Measurements from ENCODE around the gene MIPOL1.
"Not testable (repeated sequence)": the region's sequence is repeated elsewhere in the genome, so short reads cannot be mapped to it uniquely, and the experiment has no call there.

Gene MIPOL1

DNA sequence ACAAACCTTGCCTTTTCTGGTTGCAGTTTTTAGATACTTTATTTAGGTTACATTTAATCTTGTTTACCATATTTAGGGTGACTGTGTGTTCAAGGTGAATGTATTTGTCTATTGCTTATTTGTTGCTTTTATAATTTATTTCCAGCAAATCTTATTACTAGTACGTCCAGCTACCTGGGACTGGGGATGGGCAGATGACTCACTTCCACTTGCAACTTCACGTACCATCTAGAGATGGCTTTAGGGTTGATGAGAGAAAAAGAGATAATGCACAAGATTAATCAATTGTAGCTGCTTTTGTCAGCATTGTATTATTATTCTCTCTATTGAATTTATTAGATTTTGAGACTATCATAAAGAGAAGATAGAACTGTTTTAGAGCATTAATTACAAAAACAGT is 5.1 kb downstream of the MIPOL1 start:
- no peak overlapping the region for H3K27ac Mint-ChIP-seq
- ATAC-seq = no peak

DNA sequence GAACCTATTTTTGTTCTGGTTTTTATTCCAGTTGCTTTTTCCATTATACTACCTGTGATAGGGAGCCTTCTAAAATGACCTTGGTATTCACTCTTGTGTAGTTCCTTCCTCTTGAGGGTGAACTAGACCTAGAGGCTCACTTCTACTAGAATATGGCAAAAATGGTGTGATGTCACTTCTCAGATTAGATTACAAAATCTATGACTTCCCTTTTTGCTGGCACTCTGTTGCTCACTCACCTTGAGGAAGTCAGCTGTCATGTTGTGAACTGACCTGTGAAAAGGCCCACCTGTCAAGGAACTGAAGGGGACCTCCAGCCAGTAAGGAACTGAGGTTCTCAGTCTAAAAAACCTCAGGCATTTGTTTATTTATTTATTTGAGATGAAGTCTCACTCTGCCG is 5.7 kb downstream of the MIPOL1 start:
- Mint-ChIP-seq H3K4me3 (no peak overlapping the region), H3K4me1 (no peaks in the 10 kb centered on the region), H3K9me3 (peaks cover 2% of the 10 kb centered on the region), H3K36me3 (no peaks in the 10 kb centered on the region), H3K27ac (no peak overlapping the region)
- no peak for ATAC-seq
- no peak for DNase-seq (ENCODE audit: low spot score in 2 of 2)

More for the DNA sequence above, 5.1 kb downstream of the MIPOL1 start:
- H3K4me3 Mint-ChIP-seq = no peak overlapping the region
- no peak for DNase-seq (ENCODE audit: low spot score in 2 of 2)
- no peaks in the 10 kb centered on the region for H3K36me3 Mint-ChIP-seq
- peaks cover 2% of the 10 kb centered on the region for H3K9me3 Mint-ChIP-seq
- no peaks in the 10 kb centered on the region for H3K4me1 Mint-ChIP-seq

DNA sequence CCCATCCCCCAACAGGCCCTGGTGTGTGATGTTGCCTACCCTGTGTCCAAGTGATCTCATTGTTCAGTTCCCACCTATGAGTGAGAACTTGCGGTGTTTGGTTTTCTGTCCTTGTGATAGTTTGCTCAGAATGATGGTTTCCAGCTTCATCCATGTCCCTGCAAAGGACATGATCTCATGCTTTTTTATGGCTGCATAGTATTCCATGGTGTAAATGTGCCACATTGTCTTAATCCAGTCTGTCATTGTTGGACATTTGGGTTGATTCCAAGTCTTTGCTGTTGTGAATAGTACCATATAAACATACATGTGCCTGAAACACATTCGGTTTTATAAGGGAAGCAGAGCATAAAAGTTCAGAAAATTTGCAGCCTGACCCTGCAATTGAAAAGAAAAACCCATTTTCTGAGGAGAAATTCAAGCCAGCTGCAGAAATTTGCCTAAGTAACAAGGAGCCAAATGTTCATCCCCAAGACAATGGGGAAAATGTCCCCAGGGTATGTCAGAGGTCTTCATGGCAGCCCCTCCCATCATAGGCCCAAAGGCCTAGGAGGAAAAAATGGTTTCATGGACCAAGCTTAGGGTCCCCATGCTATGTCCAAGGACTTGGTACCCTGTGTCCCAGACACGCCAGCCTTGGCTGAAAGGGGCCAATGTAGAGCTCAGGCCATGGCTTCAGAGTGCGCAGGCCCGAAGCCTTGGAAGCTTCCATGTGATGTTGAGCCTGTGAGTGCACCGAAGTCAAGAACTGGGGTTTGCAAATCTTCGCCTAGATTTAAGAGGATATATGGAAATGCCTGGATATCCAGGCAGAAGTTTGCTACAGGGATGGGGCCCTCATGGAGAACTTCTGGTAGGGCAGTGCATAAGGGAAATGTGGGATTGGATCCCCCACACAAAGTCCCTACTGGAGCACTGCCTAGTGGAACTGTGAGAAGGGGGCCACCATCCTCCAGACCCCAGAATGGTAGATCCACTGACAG is 8.2 kb downstream of the MIPOL1 start:
- not testable (repeated sequence) for DNase-seq (ENCODE audit: low spot score in 2 of 2); H3K9me3 Mint-ChIP-seq; H3K4me3 Mint-ChIP-seq; ATAC-seq; H3K36me3 Mint-ChIP-seq; H3K27ac Mint-ChIP-seq; H3K4me1 Mint-ChIP-seq

DNA sequence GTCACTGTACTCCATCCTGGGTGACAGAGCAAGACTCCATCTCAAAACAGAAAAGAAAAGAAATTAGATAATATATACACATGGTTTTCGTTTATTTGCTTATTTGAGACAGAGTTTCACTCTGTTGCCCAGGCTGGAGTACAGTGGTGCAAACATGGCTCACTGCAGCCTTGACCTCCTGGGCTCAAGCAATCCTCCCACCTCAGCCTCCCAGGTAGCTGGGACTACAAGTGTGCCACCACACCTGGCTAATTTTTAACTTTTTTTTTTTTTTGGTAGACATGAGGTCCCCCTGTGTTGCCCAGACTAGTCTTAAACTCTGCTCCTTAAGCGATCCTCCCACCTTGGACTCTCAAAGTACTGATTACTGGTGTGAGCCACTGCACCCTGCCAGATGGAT is 11.9 kb downstream of the MIPOL1 start:
- not testable (repeated sequence) for DNase-seq (ENCODE audit: low spot score in 2 of 2)

DNA sequence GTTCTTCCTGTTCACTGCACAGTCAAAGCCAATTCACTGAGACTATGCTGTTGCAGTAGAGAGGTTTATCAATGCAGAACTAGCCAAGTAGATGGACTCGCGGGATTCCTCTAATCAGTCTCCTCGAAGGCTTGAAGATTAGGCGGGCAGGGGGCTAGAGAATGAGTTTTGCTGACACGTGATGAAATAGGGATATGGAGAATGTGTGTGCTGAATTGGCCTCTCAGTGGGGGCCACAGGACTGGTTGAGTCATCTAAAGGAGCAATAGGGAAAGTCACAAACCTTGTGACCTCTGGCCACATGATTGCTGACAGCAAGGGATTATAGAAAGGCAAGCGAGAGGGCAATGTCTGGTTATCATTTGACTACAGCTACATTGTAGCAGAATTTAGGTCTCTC is 12.7 kb downstream of the MIPOL1 start:
- ATAC-seq (no peak), DNase-seq (ENCODE audit: low spot score in 2 of 2) (no peak)
- H3K4me1 Mint-ChIP-seq = no peaks in the 10 kb centered on the region
- no peak overlapping the region for H3K4me3 Mint-ChIP-seq
- no peaks in the 10 kb centered on the region for H3K36me3 Mint-ChIP-seq
- peaks cover 17% of the 10 kb centered on the region for H3K9me3 Mint-ChIP-seq
- H3K27ac Mint-ChIP-seq = no peak overlapping the region

More for the DNA sequence above, 11.9 kb downstream of the MIPOL1 start:
- not testable (repeated sequence) for H3K27ac Mint-ChIP-seq, H3K4me1 Mint-ChIP-seq, ATAC-seq, H3K4me3 Mint-ChIP-seq, H3K36me3 Mint-ChIP-seq
- H3K9me3 Mint-ChIP-seq = peaks cover 11% of the 10 kb centered on the region

DNA sequence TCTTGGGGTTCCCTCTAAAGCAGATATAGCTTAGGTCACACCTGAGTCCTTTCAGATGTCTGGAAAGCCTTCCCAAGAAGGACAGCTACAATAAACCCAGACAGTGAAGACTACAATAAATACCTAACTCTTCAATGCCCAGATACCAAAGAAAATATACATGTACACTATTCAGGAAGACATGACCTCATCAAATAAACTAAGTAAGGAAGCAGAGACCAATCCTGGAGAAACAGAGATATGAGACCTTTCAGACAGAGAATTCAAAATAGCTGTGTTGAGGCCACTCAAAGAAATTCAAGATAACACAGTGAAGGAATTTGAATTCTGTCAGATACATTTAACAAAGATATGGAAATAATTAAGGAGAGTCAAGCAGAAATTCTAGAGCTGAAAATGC is 15.3 kb downstream of the MIPOL1 start:
- DNase-seq (ENCODE audit: low spot score in 2 of 2) (no peak), ATAC-seq (no peak)
- no peak overlapping the region for H3K27ac Mint-ChIP-seq
- H3K4me3 Mint-ChIP-seq = no peak overlapping the region
- H3K36me3 Mint-ChIP-seq = no peaks in the 10 kb centered on the region
- peaks cover 19% of the 10 kb centered on the region for H3K9me3 Mint-ChIP-seq
- no peaks in the 10 kb centered on the region for H3K4me1 Mint-ChIP-seq

DNA sequence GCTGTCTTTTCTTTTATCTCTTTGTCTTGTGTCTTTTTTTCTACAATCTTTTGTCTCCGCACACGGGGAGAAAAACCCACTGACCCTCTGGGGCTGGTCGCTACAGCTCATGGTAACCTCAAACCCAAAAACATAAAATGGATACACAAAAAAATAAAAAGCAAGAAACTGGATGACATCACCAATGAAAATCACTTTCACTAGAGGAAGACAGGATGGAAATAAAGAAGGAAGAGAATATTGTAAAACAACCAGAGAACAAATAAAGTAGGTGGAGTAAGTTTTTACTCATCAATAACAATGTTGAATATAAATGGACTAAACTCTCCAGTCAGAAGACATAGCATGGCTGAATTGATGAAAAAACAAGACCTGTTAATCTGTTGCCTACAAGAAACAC is 17.6 kb downstream of the MIPOL1 start:
- DNase-seq (ENCODE audit: low spot score in 2 of 2) = no peak
- no peak overlapping the region for H3K27ac Mint-ChIP-seq
- no peaks in the 10 kb centered on the region for H3K4me1 Mint-ChIP-seq
- peaks cover 18% of the 10 kb centered on the region for H3K9me3 Mint-ChIP-seq
- ATAC-seq = no peak
- H3K4me3 Mint-ChIP-seq = no peak overlapping the region
- no peaks in the 10 kb centered on the region for H3K36me3 Mint-ChIP-seq

DNA sequence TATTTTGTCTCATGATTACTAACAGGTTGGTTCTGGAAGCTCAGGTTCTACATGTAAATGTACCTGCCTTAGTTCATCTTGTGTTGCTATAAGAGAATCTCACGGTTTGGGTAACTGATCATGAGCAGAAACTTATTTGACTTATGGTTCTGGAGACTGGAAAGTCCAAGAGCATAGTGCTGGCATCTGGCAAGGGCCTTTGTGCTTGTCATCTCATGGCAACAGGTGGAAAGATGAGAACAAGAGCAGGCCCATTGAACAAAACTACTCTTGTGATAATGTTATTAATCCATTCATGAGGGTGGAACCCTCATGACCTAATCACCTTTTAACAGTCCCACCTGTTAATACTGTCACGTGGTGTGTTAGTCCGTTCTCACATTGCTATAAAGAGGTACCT is 23.3 kb downstream of the MIPOL1 start:
- no peak overlapping the region for H3K4me3 Mint-ChIP-seq
- H3K36me3 Mint-ChIP-seq = no peaks in the 10 kb centered on the region
- H3K4me1 Mint-ChIP-seq = no peaks in the 10 kb centered on the region
- ATAC-seq = no peak
- DNase-seq (ENCODE audit: low spot score in 2 of 2) = no peak
- no peak overlapping the region for H3K27ac Mint-ChIP-seq
- H3K9me3 Mint-ChIP-seq = peaks cover 11% of the 10 kb centered on the region

DNA sequence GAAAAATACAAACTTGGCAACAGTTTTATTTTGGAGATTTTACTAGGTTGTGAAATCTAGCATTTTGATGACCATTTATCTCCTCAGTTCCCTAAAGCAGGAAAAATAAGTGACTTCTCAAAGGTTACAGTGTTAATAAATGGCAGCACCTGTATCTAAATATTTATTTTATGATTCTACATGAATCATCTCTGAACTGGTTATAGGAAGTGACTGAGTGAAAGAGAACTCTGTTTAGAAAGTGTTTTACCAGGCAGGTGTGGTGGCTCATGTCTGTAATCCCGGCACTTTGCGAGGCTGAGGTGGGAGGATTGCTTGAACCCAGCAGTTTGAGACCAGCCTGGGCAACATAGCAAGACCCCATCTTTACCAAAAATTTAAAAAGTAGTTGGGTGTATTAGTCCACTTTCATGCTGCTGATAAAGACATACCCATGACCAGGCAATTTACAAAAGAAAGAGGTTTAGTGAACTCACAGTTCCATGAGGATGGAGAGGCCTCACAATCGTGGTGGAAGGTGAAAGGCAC is 26.3 kb downstream of the MIPOL1 start:
- no peak for ATAC-seq
- no peaks in the 10 kb centered on the region for H3K36me3 Mint-ChIP-seq

DNA sequence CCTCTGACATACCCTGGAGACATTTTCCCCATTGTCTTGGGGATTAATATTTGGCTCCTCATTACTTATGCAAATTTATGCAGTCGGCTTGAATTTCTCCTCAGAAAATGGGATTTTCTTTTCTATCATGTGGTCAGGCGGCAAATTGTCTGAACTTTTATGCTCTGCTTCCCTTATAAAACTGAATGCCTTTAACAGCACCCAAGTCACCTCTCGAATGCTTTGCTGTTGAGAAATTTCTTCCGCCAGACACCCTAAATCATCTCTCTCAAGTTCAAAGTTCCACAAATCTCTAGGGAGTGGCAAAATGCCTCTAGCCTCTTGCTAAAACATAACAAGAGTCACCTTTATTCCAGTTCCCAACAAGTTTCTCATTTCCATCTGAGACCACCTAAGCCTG is 27.9 kb downstream of the MIPOL1 start:
- H3K27ac Mint-ChIP-seq; H3K4me1 Mint-ChIP-seq; H3K36me3 Mint-ChIP-seq; H3K4me3 Mint-ChIP-seq; ATAC-seq; H3K9me3 Mint-ChIP-seq; DNase-seq (ENCODE audit: low spot score in 2 of 2): not testable (repeated sequence)

More for the DNA sequence above, 26.3 kb downstream of the MIPOL1 start:
- DNase-seq (ENCODE audit: low spot score in 2 of 2) = no peak
- Mint-ChIP-seq H3K27ac (no peak overlapping the region), H3K4me1 (no peaks in the 10 kb centered on the region), H3K9me3 (peaks cover 8% of the 10 kb centered on the region), H3K4me3 (no peak overlapping the region)

DNA sequence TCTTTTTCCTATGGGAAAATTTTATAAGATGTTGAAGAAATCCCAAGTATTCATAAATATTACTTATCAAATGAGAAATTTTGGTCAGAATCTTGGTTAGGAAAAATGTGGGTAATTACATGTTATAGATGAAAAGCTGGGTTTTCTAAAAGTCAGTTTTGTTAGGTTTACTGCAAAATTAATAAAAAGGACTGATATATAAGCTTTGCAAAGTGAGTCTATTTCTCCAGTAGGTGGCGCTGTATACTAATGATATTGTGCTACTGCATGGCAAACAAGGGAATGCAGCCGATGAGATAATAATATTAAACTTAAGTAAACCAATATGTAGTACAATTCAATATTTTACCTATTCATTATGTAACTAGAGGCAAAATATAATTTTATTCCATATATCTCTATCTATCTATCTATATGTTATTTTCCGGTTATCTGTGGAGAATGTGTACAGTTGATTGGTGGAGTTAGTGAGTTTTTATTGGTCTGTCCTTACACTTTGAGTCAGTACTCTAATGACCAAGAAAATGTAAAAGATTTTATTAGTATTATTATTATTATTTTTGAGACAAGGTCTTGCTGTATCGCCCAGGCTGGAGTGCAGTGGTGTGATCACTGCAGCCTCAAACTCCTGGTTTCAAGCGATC is 32.9 kb downstream of the MIPOL1 start:
- H3K27ac Mint-ChIP-seq = no peak overlapping the region
- ATAC-seq = no peak

DNA sequence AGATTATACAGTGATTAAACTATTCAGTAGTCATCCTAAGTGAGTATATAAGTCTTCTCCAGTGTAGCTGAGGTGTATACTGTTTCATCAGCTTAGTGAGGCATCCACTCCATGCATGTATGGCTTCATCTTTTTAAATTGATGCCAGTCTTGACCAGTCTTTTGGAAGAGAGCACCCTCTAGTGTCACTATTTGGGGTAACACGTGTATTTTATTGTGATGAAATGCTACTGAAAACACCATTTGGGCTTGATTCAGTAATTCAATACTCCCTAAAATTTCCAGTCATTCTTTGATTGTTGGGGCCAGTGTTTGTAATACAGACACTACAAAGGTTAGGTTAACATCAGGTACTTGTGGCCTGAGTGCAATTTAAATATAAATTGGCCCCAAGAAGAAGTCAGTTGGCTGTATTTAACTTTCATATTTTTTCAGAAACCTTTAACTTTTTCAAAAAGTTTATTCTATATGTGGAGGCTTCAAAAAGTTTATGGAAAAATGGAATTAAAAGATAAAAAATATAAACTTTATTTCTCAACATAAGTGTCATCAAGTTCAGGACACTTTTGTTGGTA is 35.3 kb downstream of the MIPOL1 start:
- Mint-ChIP-seq H3K9me3 (no peaks in the 10 kb centered on the region), H3K4me1 (no peaks in the 10 kb centered on the region), H3K27ac (no peak overlapping the region), H3K36me3 (no peaks in the 10 kb centered on the region), H3K4me3 (no peak overlapping the region)
- no peak for ATAC-seq
- DNase-seq (ENCODE audit: low spot score in 2 of 2) = no peak

More for the DNA sequence above, 32.9 kb downstream of the MIPOL1 start:
- Mint-ChIP-seq H3K9me3 (peaks cover 2% of the 10 kb centered on the region), H3K4me3 (no peak overlapping the region), H3K4me1 (no peaks in the 10 kb centered on the region), H3K36me3 (no peaks in the 10 kb centered on the region)
- no peak for DNase-seq (ENCODE audit: low spot score in 2 of 2)

DNA sequence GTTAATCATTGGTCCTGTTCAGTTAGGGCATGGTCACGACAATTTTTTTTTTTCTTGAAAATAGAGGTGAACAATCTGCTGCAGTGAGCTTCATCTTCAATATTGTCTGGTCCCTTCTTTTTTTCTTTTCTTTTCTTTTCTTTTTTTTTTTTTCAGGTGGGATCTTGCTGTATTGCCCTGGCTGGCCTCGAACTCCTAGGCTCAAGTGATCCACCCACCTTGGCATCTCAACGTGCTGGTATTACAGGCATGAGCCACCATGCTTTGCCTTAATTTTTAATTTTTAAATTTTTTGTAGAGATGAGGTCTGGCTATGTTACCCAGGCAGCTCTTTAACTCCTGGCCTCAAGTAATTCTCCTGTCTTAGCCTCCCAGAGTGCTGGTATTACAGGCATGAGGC is 36.5 kb downstream of the MIPOL1 start:
- ATAC-seq (no peak), DNase-seq (ENCODE audit: low spot score in 2 of 2) (no peak)
- Mint-ChIP-seq H3K4me3 (no peak overlapping the region), H3K27ac (no peak overlapping the region), H3K9me3 (no peaks in the 10 kb centered on the region), H3K4me1 (no peaks in the 10 kb centered on the region), H3K36me3 (no peaks in the 10 kb centered on the region)

DNA sequence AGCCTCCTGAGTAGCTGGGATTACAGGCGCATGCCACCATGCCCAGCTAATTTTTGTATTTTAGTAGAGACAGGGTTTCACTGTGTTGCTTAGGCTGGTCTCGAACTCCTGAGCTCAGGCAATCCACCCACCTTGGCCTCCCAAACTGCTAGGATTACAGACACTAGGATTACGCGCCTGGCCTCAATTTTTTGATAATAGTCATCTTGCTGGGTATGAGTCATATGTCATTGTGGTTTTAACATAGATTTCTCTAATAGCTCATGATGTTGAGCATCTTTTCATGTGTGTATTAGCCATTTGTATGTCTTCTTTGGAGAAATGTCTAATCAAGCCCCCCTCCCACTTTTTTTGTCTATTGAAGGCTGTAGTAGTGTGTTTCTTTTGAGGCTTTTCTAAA is 38.3 kb downstream of the MIPOL1 start:
- not testable (repeated sequence) for H3K4me3 Mint-ChIP-seq; H3K27ac Mint-ChIP-seq; H3K9me3 Mint-ChIP-seq; H3K4me1 Mint-ChIP-seq; H3K36me3 Mint-ChIP-seq; ATAC-seq; DNase-seq (ENCODE audit: low spot score in 2 of 2)

DNA sequence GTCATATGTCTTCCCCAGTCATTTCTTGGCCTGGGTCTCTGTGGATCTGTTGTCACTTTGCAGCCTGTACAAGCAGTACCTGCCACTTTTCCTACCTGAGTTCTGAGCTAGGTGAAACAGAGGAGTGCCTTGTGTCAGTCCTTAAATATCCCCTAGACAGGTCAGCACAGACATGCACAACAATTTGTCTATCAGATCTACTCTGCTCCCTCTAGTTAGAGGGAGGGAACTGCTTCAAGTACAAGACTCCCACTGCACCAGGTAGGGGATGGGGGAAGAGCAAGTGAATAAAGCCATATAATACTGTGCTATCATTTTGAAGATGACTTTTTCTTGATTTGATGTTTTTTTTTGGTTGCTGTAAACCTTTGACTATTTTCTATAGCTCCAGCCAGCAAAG is 39.4 kb downstream of the MIPOL1 start:
- ATAC-seq = no peak
- Mint-ChIP-seq H3K36me3 (no peaks in the 10 kb centered on the region), H3K4me1 (no peaks in the 10 kb centered on the region), H3K27ac (no peak overlapping the region), H3K9me3 (no peaks in the 10 kb centered on the region), H3K4me3 (no peak overlapping the region)
- no peak for DNase-seq (ENCODE audit: low spot score in 2 of 2)
